H1 (cell line): ENCODE data around the gene PIM2. TPM values are rescaled to one million over a fixed set of nuclear protein-coding genes. Genes with fewer than 3 reads are reported as not detected.
A peak's percentile ranks its signal among the peaks of the same experiment; 100 is the strongest.

ENCODE experiments used
- ASH2L ChIP-seq: fragments of 200-600, 300-600 bp; sonication (generic); IDR thresholded peaks from one replicate; pipeline ENCODE4 v1.7.1; 2017; ENCODE audit warnings: low read length
- CEBPB ChIP-seq: IDR thresholded peaks from 2 replicates; pipeline ENCODE4 v1.6.1; 2012; ENCODE audit warnings: low read depth, low read length
- CREB1 ChIP-seq: IDR thresholded peaks from 2 replicates; pipeline ENCODE4 v1.6.1; 2012; ENCODE audit warnings: inconsistent platforms
- CTBP2 ChIP-seq: IDR thresholded peaks from 2 replicates; pipeline ENCODE4 v1.7.0; 2011; ENCODE audit warnings: borderline replicate concordance, mild to moderate bottlenecking, moderate library complexity, mixed read lengths, low read length; ENCODE audit not compliant: insufficient read depth, insufficient read length
- EGR1 ChIP-seq: IDR thresholded peaks from 2 replicates; pipeline ENCODE4 v1.6.1; 2011; ENCODE audit warnings: low read depth, low read length, borderline replicate concordance
- EP300 ChIP-seq, 2 experiments: IDR thresholded peaks; 1 replicate in 1 of 2; 2 replicates in 1 of 2; pipeline ENCODE4 v1.6.1; 2011 to 2012; ENCODE audit warnings: low read depth in 2 of 2, low read length in 2 of 2, mild to moderate bottlenecking in 2 of 2, borderline replicate concordance in 1 of 2, inconsistent platforms in 1 of 2, moderate library complexity in 1 of 2
- GABPA ChIP-seq: IDR thresholded peaks from 2 replicates; pipeline ENCODE4 v1.6.1; 2011; ENCODE audit warnings: mild to moderate bottlenecking, low read length, moderate library complexity, borderline replicate concordance; ENCODE audit not compliant: insufficient read depth
- HDAC2 ChIP-seq, 2 experiments: fragments of 300-600 bp in 1 of 2; sonication (generic) in 1 of 2; IDR thresholded peaks; 2 replicates each; pipeline ENCODE4 v1.6.1; 2011 to 2012; ENCODE audit warnings: low read depth in 2 of 2, low read length in 2 of 2, mild to moderate bottlenecking in 2 of 2, moderate library complexity in 2 of 2, borderline replicate concordance in 1 of 2, inconsistent platforms in 1 of 2
- KDM1A ChIP-seq: fragments of 200-600, 300-600 bp; sonication (generic); IDR thresholded peaks from 2 replicates; pipeline ENCODE4 v1.7.1; 2016; ENCODE audit warnings: mild to moderate bottlenecking, low read length, borderline replicate concordance
- KDM5A ChIP-seq: fragments of 200-600 bp; IDR thresholded peaks from 2 replicates; pipeline ENCODE4 v1.7.1; 2012; ENCODE audit warnings: mild to moderate bottlenecking, low read length, inconsistent platforms, mixed read lengths
- MAX ChIP-seq: IDR thresholded peaks from 2 replicates; pipeline ENCODE4 v1.6.1; 2012; ENCODE audit warnings: inconsistent platforms
- POLR2A ChIP-seq, 2 experiments: IDR thresholded peaks; 1 replicate in 1 of 2; 2 replicates in 1 of 2; pipeline ENCODE4 v1.6.1; 2011; ENCODE audit warnings: low read depth in 2 of 2, low read length in 2 of 2, mild to moderate bottlenecking in 2 of 2; ENCODE audit errors: control extremely low read depth in 1 of 2
- POLR2AphosphoS5 ChIP-seq: IDR thresholded peaks from 2 replicates; pipeline ENCODE4 v1.6.1; 2011; ENCODE audit warnings: low read depth, low read length
- POU5F1 ChIP-seq: IDR thresholded peaks from 2 replicates; pipeline ENCODE4 v1.6.1; 2011; ENCODE audit warnings: low read depth, mild to moderate bottlenecking, low read length, moderate library complexity
- RAD21 ChIP-seq, 2 experiments: IDR thresholded peaks in 1 of 2; conservative IDR thresholded peaks in 1 of 2; 2 replicates each; pipeline ENCODE4 v1.6.1; 2011; ENCODE audit warnings: low read depth in 2 of 2, low read length in 2 of 2, improper control_type of control experiment in 1 of 2, inconsistent platforms in 1 of 2, mild to moderate bottlenecking in 1 of 2, moderate library complexity in 1 of 2
- RFX5 ChIP-seq: IDR thresholded peaks from 2 replicates; pipeline ENCODE4 v1.6.1; 2011; ENCODE audit warnings: low read depth, low read length, improper control_type of control experiment, borderline replicate concordance
- RNF2 ChIP-seq: fragments of 200-900, 300-1000 bp; sonication (generic); IDR thresholded peaks from 2 replicates; pipeline ENCODE4 v1.7.1; 2016; ENCODE audit warnings: borderline replicate concordance, low read depth, mild to moderate bottlenecking, antibody characterized with exemption, low read length; ENCODE audit not compliant: poor library complexity, severe bottlenecking; ENCODE audit errors: missing control alignments
- SIN3A ChIP-seq, 2 experiments: IDR thresholded peaks in 1 of 2; conservative IDR thresholded peaks in 1 of 2; 2 replicates each; pipeline ENCODE4 v1.6.1; 2011 to 2012; ENCODE audit warnings: low read length in 2 of 2, improper control_type of control experiment in 1 of 2, low read depth in 1 of 2, mild to moderate bottlenecking in 1 of 2
- SP4 ChIP-seq: IDR thresholded peaks from 2 replicates; pipeline ENCODE4 v1.6.1; 2012; ENCODE audit warnings: low read length, inconsistent platforms
- SRF ChIP-seq: IDR thresholded peaks from 2 replicates; pipeline ENCODE4 v1.6.1; 2011; ENCODE audit warnings: mild to moderate bottlenecking, low read depth, low read length, moderate library complexity
- TAF1 ChIP-seq: IDR thresholded peaks from 2 replicates; pipeline ENCODE4 v1.6.1; 2011; ENCODE audit warnings: mild to moderate bottlenecking, low read depth, low read length
- TCF12 ChIP-seq: IDR thresholded peaks from 2 replicates; pipeline ENCODE4 v1.6.1; 2011; ENCODE audit warnings: low read depth, mild to moderate bottlenecking, low read length
- YY1 ChIP-seq: IDR thresholded peaks from 2 replicates; pipeline ENCODE4 v1.6.1; 2011; ENCODE audit warnings: low read depth, mild to moderate bottlenecking, low read length
- ZNF274 ChIP-seq: IDR thresholded peaks from 2 replicates; pipeline ENCODE4 v1.7.0; 2012; ENCODE audit warnings: low read length, borderline replicate concordance; ENCODE audit errors: extremely low read depth
- polyA plus RNA-seq, 7 experiments: library from polyadenylated mRNA; depleted of rRNA in 3 of 7; stranded (reverse) in 5 of 7; unstranded in 2 of 7; fragments of >200 nt in 5 of 7; fragments of 200-250 nt in 2 of 7; gene quantifications; 1 replicate in 5 of 7; 2 replicates in 1 of 7; 4 replicates in 1 of 7; pipeline versions ENCODE4 v1.2.1 to v1.2.3, GENCODE V29; 2011 to 2013; ENCODE audit warnings: missing spikeins in 2 of 7, mixed read lengths in 2 of 7
- total RNA-seq: library from RNA; stranded (reverse); fragmentation: NEBNext Ultra II Directional; extraction: Animal tissue kit (Norgen Biotek cat#: 25700); gene quantifications from 2 replicates; pipeline ENCODE4 v1.2.1, GENCODE V29; 2021

PIM2 gene
- total and polyA plus RNA-seq, 2 of the 8 experiments (the other 6 are each of a cell fraction or from before 2014, with no cell fraction given), result 180 to 203 TPM

DNA sequence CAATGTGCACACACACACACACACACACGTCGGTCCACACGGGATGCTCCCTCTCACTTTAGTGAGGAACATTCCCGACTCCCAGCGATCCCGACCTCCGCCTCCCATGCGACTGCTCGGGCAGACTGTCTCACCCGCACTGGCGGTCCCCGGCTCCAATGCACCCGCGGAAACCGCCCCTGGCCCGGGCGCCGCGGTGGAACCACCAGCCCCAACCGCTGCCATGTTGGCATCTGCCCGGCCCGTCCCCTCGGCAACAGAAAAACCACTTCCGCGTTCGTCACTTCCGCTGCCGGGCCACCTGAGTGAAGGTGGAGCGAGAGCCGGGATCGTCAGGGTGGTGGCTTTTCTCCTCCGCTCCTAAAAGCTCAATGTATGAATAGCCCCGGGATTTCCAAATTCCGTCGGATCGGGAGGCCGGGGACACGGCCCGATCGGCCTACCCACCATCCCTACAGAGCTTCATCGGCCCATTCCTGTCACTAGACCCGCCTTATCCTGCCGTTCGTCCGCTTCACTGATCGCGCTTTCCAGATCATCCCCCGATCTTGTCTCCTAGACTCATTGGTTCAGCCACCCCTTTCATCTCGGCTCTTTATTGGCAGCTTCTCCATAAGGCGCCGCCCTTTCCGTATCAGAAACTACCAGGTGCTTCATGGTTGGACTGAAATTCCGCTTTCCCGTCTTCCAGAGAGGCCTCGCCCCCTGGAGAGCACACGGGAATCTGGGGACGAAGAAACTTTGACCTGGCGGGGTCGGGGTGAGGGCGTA is 7.2 kb downstream of the PIM2 start, which contains the start of gene SLC35A2 (continued):
- no peak for TF ChIP-seq CTBP2
- TF ChIP-seq SP4, result peak; percentile 56; the same call in 1 of the 2 replicates
- TF ChIP-seq CEBPB, result no peak
- TF ChIP-seq KDM1A, result no peak
- 0 out of 2 replicates have a peak, but pooled peaks have one; percentile 14 for TF ChIP-seq TAF1
- no peak for TF ChIP-seq POLR2A (IDR thresholded peaks at IDR 0.05; ENCODE audit: control extremely low read depth in 1 of 2, low read depth in 2 of 2, low read length in 2 of 2)
- TF ChIP-seq CREB1, result peak; percentile 85
- TF ChIP-seq RAD21 (IDR thresholded peaks at IDR 0.05 in 1 of 2, conservative IDR thresholded peaks at IDR 0.05 in 1 of 2; ENCODE audit: low read depth in 2 of 2, low read length in 2 of 2), result no peak
- TF ChIP-seq SIN3A (conservative IDR thresholded peaks at IDR 0.05 in 1 of 2, IDR thresholded peaks at IDR 0.05 in 1 of 2; ENCODE audit: low read depth in 1 of 2, low read length in 2 of 2), result no peak
- no peak for TF ChIP-seq RNF2
- TF ChIP-seq RFX5, result no peak
- TF ChIP-seq GABPA, result peak; percentile 80; the same call in 1 of the 2 replicates
- TF ChIP-seq KDM5A, result no peak
- TF ChIP-seq MAX, result no peak
- TF ChIP-seq ZNF274, result no peak
- peak; percentile 70 for TF ChIP-seq YY1
- no peak for TF ChIP-seq EGR1
- no peak for TF ChIP-seq POU5F1
- no peak for TF ChIP-seq EP300 (IDR thresholded peaks at IDR 0.05; ENCODE audit: borderline replicate concordance in 1 of 2, low read depth in 2 of 2, low read length in 2 of 2)
- no peak for TF ChIP-seq ASH2L
- TF ChIP-seq SRF, result no peak
- TF ChIP-seq POLR2AphosphoS5, result peak; percentile 84
- 0 out of 2 replicates have a peak, but pooled peaks have one; percentile 4 for TF ChIP-seq TCF12
- TF ChIP-seq HDAC2 (IDR thresholded peaks at IDR 0.05; ENCODE audit: borderline replicate concordance in 1 of 2, low read depth in 2 of 2, low read length in 2 of 2), result peak in 1 of 2 experiments; percentile 81; a peak in 1 of 4 replicates
